ENCODE data around the gene NAAA.
A peak's percentile ranks its signal among the peaks of the same experiment; 100 is the strongest.
"Not testable (repeated sequence)": the region's sequence is repeated elsewhere in the genome, so short reads cannot be mapped to it uniquely, and the experiment has no call there.

NAAA gene

GRCh38 chr4:75940692-75941253 lies at the start of gene NAAA:
TSS of gene NAAA (minus strand) at chr4:75941013. CDS start at chr4:75940949, 64 bp downstream.
- peak; percentile 13 for DNase-seq

- DNase-seq = no peak
Observed at GRCh38 chr4:75989846-75990528, 49.2 kb upstream of the NAAA start.

GRCh38 chr4:75985116-75985515 lies 44.3 kb upstream of the NAAA start:
- no peak for DNase-seq

- no peak for DNase-seq
Observed at GRCh38 chr4:75980576-75980975, 39.8 kb upstream of the NAAA start.

- no peak for DNase-seq
Observed at GRCh38 chr4:75976177-75976576, 35.4 kb upstream of the NAAA start.

- no peak for DNase-seq
Observed at GRCh38 chr4:75973766-75974165, 33.0 kb upstream of the NAAA start.

DNA sequence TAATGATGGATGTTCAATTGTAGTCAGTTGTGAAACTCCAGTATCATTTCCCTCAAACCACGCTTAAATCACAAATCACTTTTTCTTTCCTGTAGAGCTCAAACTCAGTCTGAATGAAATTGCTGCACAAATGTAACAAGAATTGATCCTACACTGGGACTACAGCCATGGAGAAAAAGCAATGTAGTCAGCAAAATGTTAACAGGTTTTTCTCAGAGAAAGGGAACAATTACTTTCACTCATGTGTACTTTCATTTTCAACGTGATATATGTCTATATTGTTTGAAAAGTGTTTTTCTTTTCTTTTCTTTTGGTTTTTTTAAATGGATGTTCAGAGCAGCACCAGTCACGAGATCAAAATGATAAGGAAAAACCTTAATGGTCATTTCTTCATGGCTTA lies 27.3 kb upstream of the NAAA start:
- DNase-seq = no peak

- DNase-seq = no peak
Observed at GRCh38 chr4:75963558-75963957, 22.7 kb upstream of the NAAA start.

DNA sequence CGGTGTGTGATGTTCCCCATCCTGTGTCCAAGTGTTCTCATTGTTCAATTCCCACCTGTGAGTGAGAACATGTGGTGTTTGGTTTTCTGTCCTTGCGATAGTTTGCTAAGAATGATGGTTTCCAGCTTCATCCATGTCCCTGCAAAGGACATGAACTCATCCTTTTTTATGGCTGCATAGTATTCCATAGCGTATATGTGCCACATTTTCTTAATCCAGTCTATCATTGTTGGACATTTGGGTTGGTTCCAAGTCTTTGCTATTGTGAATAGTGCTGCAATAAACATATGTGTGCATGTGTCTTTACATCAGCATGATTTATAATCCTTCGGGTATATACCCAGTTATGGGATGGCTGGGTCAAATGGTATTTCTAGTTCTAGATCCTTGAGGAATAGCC lies 21.3 kb upstream of the NAAA start:
- not testable (repeated sequence) for DNase-seq

DNA sequence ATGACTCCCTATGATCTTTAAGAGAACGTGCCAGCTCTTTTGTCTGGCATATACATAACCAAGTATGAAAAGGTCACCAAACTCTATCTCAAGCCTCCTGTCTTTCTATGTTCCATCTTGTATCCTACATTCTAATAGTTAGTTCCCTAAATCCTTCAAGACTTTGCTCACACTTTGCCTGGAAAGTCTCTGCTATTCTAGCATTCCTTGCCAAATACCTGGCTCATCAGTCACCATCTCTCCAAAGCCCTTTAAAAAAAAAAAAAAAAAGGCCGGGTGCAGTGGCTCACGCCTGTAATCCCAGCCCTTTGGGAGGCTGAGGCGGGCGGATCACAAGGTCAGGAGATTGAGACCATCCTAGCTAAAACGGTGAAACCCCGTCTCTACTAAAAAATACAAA lies 17.7 kb upstream of the NAAA start:
- DNase-seq = not testable (repeated sequence)

GRCh38 chr4:75954811-75955210 lies 14.0 kb upstream of the NAAA start:
- DNase-seq = not testable (repeated sequence)

DNA sequence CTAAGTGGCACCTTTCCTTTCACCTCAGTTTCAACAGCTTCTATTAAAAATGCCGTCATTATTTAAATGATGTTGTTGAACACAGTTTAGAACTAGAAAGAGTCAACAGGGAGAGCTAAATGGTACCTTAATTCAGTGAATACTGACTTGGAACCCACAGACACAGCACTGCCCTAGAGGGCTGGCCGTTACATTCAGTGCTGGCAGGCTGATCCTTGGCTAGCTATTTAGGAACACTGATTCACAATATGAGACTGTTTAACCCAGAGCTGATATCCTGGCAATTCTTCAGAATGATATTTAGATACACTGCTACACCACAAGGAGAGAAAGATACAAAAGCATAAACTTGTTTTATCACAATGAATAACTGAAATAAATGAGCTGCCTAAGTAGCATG lies 12.7 kb upstream of the NAAA start:
- DNase-seq = no peak

DNA sequence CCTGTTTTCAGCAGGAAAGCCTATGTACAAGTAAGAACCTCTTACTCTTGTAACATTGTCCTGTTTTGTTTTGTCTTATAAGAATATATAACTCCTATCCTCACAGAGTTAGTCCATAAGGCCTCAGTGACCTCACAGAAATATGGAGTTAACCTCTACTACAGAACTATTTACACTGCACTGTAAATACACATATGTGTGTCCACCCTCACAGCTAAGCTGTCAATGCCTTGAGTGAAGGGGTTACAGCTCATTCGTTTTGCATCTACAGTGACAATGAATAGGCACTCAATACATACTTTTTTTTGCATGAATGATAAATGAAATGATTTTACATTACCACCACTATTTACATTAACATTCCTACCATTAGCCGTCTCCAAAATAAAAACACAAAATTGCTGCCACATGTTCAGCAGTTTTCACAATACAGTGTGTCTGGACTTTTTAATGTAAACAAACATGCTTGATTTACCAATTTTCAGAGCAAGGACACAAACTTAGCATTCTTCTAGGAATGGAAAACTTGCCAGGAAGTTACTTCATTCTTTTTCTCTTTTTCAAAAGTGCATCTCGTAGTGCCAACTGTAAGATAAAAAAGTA lies 9.5 kb upstream of the NAAA start:
- no peak for DNase-seq

DNA sequence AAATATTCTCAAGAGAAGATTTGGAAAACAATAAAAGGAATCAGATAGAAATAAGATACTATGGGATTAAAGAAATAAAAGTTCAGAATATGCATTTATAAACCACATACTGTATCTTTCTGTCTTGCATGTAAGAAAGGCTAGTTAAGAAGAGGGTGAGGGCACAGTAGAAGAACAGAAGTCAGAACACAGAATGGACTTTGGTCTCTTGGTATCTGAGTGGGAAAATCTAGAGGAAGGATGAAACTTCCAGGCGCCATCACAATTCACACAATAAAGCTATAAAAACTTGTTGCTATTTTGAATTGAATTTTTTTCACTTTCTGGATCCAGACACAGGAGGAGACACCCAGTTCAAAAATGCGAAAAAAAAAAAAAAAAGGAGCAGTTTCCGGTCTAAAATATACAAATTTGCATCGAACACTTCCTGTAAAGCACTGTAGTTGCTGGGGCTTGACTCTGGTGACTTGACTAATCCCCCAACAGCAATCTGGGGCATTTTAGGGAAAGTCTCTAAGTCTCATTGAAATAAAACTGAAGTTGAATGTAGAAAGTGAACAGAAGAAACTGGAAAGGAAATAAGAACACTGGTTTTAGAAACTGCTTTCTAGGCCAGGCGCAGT lies 8.1 kb upstream of the NAAA start:
- DNase-seq = no peak

DNA sequence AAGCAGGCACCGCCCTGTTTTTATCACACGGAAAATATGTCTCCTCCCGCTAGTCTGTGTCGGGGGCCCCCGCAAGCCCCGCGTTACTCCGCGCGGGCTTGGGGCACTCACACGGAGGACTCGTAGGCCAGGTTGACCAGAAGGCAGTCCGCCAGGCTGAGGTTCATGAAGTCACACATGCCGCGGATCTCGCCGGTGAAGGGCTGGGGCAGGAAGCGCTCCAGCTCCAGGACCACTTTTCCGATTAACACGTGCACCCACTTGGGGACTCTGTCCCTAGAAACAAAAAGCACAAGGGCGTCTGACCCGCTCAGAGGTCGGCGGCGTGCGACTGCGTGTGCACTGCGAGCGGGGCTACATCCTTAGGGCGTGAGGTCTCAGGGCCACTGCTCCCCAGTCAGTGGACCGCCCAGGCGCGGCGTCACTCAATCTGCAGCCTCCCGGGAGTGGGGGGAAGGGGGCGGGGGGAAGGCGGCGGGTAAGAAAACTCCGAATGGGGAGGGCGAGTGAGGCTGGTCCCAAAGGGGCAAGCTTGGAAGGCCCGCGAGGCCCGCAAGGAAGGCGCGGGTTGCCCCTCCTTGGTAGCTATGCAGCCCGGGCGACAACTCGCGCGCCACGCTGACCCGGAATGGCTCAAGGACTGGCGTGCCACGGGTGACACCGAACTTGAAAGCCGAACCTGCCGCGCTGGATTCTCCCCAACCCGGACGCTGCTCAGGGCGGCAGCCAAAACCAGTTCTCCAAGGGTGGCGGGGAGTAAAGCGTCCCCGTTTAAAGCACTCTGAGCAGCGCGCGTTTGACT lies 722 bp downstream of the NAAA start:
- DNase-seq = no peak

- DNase-seq = no peak
Observed at GRCh38 chr4:75935628-75936027, 5.2 kb downstream of the NAAA start.

DNA sequence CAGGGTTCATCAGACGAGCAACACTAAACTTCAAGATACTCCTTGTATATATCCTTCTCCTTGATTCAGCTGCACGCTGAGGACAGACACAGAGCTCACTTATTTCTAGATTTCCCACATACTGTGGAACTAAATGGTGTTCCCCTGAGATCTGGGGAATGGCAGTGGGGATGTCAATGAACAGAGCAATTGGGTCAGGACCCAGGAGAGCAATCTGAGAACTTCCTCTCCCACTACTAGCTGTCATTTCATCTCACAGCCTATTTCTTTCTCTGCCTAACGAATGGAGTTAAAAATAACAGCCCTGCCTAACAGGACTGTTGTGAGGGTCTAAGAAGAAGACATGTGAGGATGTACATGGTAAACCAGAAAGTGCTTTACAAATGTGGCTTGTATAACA lies 10.7 kb downstream of the NAAA start:
- DNase-seq = no peak

- not testable (repeated sequence) for DNase-seq
Observed at GRCh38 chr4:75924916-75925315, 15.9 kb downstream of the NAAA start.

- no peak for DNase-seq
Observed at GRCh38 chr4:75924309-75924827, 16.4 kb downstream of the NAAA start.

- DNase-seq = no peak
Observed at GRCh38 chr4:75922588-75922987, 18.2 kb downstream of the NAAA start.

DNA sequence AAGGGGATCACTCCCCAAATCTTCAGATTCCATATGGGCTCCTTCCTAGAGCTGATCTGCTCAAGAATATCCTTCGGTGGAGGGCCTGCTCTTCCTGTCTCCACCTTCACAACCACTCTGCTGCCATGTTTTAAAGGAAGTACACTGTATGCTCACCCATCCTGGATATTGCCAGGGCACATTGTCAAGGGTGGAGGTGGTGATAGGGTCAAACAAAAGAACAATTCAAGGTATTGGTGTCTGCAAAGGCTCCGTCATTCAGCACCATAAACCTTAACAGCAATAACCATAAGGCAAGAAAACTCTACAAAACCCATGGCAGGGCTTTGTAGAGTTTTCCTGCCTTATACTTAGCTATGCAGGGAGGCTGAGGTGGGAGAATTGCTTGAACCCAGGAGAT lies 18.9 kb downstream of the NAAA start:
- no peak for DNase-seq

DNA sequence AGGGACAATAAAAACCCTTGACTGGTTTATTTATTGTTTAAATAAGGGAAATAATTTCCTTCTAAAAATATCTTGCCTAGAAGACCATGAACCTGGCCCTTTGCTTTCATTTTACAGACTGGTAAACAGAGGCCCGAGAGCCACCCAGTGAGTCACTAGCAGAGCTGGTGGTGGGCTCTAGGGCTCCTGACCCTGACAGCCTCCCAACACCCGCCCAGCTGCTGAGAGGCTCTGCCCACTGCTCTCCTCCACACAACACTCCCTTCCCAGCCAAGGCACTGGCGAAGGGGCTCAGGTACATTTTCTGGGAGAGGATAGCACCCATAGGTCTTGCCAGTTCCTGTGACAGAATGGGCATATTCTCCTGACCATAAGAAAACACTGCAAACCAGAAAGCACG lies 20.5 kb downstream of the NAAA start:
- no peak for DNase-seq

- DNase-seq = peak; percentile 81
Observed at GRCh38 chr4:75919920-75920319, 20.9 kb downstream of the NAAA start.

Measured in NCI-H1694 (cell line).